GM12891 (cell line): Measurements from ENCODE around the gene ANKRD44.

Experiments used
- PAX5 ChIP-seq: IDR thresholded peaks from 2 replicates; pipeline ENCODE4 v1.6.1; 2011; ENCODE audit warnings: low read length, moderate library complexity, mild to moderate bottlenecking; ENCODE audit not compliant: insufficient read depth, severe bottlenecking
- POLR2A ChIP-seq: IDR thresholded peaks from 2 replicates; pipeline ENCODE4 v1.6.1; 2011; ENCODE audit warnings: low read depth, low read length, control low read depth
- POLR2AphosphoS5 ChIP-seq: IDR thresholded peaks from 2 replicates; pipeline ENCODE4 v1.6.1; 2011; ENCODE audit warnings: low read depth, low read length, control low read depth
- POU2F2 ChIP-seq: IDR thresholded peaks from 2 replicates; pipeline ENCODE4 v1.6.1; 2011; ENCODE audit warnings: low read depth, mild to moderate bottlenecking, control low read depth, low read length, moderate library complexity
- SPI1 ChIP-seq: IDR thresholded peaks from 2 replicates; pipeline ENCODE4 v1.6.1; 2011; ENCODE audit warnings: low read depth, low read length, control low read depth
- TAF1 ChIP-seq: IDR thresholded peaks from 2 replicates; pipeline ENCODE4 v1.6.1; 2011; ENCODE audit warnings: low read depth, low read length, control low read depth

DNA sequence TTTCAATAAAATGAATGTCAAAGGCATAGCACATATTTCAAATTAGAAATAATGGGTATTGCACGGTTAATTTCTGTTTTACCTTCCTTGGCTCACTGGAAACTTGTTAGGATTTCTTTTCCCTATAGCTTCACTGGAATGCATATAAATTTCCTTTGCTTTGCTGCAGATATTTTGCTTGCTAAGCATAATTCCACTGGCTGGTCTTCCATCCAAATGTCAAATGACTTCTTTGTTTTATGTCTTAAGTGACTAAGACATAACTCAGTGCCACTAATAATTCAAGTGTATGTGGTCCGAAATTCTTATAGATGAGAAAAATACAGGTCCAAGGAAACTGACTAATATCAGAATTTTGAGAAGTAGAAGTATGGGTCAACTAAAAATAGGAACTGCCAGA is 201.3 kb downstream of the ANKRD44 start:
- TF ChIP-seq TAF1 (no peak), POLR2AphosphoS5 (no peak), POLR2A (no peak), SPI1 (no peak), POU2F2 (no peak), PAX5 (no peak)
